Effector CD8-positive, alpha-beta T cell (primary cell): Measurements from ENCODE around the gene SMYD3.

ENCODE experiments used
- DNase-seq: peaks from one replicate; lab custom pipeline; 2025; lab: John Stamatoyannopoulos, UW

Gene SMYD3

GRCh38 chr1:246306415-246307037 lies 200.6 kb downstream of the SMYD3 start:
- DNase-seq: no peak

GRCh38 chr1:246304484-246305259 lies 202.4 kb downstream of the SMYD3 start:
- DNase-seq: no peak

- no peak for DNase-seq
These were observed 204.3 kb downstream of the SMYD3 start for GRCh38 chr1:246302711-246303317.

- no peak for DNase-seq
These were observed 204.8 kb downstream of the SMYD3 start for GRCh38 chr1:246302251-246302625.

- DNase-seq: no peak
These were observed 205.4 kb downstream of the SMYD3 start for GRCh38 chr1:246301553-246302250.

GRCh38 chr1:246300626-246301549 lies 206.2 kb downstream of the SMYD3 start:
- no peak for DNase-seq

GRCh38 chr1:246297279-246298265 lies 209.5 kb downstream of the SMYD3 start:
- no peak for DNase-seq

GRCh38 chr1:246295968-246296367 lies 211.1 kb downstream of the SMYD3 start:
- no peak for DNase-seq

- DNase-seq: no peak
These were observed 211.7 kb downstream of the SMYD3 start for GRCh38 chr1:246295340-246295739.

- DNase-seq: no peak
These were observed 212.8 kb downstream of the SMYD3 start for GRCh38 chr1:246294263-246294662.

- DNase-seq: no peak
These were observed 213.5 kb downstream of the SMYD3 start for GRCh38 chr1:246293366-246294121.

GRCh38 chr1:246292571-246292970 lies 214.5 kb downstream of the SMYD3 start:
- DNase-seq: no peak

- no peak for DNase-seq
These were observed 216.0 kb downstream of the SMYD3 start for GRCh38 chr1:246291127-246291526.

GRCh38 chr1:246283771-246284410 lies 223.2 kb downstream of the SMYD3 start:
- no peak for DNase-seq

GRCh38 chr1:246281639-246282038 lies 225.4 kb downstream of the SMYD3 start:
- DNase-seq: no peak

GRCh38 chr1:246281195-246281594 lies 225.9 kb downstream of the SMYD3 start:
- DNase-seq: no peak

- DNase-seq: no peak
These were observed 226.5 kb downstream of the SMYD3 start for GRCh38 chr1:246280551-246280950.

- DNase-seq: no peak
These were observed 227.7 kb downstream of the SMYD3 start for GRCh38 chr1:246279402-246279801.

- DNase-seq: no peak
These were observed 228.7 kb downstream of the SMYD3 start for GRCh38 chr1:246278371-246278770.
